ENCODE results near the gene EHF.

Gene EHF

DNA sequence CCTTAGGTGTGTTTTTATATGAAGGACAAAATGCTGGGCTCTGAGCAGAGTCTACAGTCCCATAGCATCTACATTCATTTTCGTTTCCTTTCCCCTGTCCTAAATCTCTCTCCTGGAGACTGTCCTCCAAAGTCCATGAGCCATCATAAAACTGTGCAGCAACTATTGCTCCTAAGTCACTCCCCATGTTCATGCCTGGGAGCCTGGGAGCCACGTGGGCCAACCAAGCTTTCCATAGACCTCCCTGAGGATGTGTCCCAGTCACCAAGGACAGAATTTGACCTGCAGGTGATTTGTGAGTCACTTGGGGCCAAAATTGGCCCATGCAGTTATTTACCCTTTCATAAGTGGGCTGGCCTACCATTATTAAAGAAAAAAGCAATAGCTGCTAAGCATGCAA is 28.7 kb downstream of the EHF start:
- no peak overlapping the region for H3K4me3 ChIP-seq (ENCODE audit: low read depth, low read length)
- TF ChIP-seq, protein P1, sequence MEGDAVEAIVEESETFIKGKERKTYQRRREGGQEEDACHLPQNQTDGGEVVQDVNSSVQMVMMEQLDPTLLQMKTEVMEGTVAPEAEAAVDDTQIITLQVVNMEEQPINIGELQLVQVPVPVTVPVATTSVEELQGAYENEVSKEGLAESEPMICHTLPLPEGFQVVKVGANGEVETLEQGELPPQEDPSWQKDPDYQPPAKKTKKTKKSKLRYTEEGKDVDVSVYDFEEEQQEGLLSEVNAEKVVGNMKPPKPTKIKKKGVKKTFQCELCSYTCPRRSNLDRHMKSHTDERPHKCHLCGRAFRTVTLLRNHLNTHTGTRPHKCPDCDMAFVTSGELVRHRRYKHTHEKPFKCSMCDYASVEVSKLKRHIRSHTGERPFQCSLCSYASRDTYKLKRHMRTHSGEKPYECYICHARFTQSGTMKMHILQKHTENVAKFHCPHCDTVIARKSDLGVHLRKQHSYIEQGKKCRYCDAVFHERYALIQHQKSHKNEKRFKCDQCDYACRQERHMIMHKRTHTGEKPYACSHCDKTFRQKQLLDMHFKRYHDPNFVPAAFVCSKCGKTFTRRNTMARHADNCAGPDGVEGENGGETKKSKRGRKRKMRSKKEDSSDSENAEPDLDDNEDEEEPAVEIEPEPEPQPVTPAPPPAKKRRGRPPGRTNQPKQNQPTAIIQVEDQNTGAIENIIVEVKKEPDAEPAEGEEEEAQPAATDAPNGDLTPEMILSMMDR (IDR thresholded peaks at IDR 0.05; ENCODE audit: borderline replicate concordance, insufficient read depth, low read depth, low read length), result no peak

DNA sequence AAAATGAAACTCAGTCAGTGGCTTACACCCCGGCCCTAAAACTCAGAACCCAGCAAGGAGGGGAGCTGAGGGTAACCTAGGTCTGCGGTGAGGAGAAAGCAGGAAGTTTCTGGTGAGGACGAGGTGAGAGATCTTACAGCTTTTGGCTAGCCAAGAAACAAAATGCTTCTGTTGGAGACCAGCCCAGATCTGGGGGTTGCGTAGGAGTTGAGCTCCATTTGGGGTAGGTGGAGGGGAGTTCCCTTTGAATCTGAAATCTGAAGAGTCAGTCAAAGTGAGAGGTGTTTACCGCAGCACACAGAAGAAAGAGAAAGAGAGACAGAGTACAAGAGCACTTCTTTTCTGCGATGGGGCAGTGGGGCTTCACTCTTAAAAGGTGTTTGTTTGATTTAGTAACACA is 29.6 kb downstream of the EHF start:
- TF ChIP-seq, protein P1 (IDR thresholded peaks at IDR 0.05; ENCODE audit: borderline replicate concordance, insufficient read depth, low read depth, low read length), result no peak
- H3K4me3 ChIP-seq (ENCODE audit: low read depth, low read length), result no peak overlapping the region

DNA sequence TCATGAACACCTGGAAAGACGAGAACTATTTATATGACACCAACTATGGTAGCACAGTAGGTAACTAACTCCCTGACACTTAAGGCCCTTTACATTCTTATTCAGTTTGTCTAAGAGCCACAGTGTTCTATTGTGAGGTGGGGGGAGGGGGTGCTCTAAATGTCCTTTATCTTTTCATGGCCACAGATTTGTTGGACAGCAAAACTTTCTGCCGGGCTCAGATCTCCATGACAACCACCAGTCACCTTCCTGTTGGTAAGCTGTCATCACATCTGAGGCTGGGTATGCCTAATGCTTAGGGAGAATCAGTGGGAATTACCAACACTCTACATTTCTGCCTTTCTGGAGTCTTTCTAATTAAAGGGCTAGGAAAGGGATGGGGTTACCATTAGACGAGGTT is 30.7 kb downstream of the EHF start:
- H3K4me3 ChIP-seq (ENCODE audit: low read depth, low read length), result no peak overlapping the region
- TF ChIP-seq, protein P1 (IDR thresholded peaks at IDR 0.05; ENCODE audit: borderline replicate concordance, insufficient read depth, low read depth, low read length), result no peak

DNA sequence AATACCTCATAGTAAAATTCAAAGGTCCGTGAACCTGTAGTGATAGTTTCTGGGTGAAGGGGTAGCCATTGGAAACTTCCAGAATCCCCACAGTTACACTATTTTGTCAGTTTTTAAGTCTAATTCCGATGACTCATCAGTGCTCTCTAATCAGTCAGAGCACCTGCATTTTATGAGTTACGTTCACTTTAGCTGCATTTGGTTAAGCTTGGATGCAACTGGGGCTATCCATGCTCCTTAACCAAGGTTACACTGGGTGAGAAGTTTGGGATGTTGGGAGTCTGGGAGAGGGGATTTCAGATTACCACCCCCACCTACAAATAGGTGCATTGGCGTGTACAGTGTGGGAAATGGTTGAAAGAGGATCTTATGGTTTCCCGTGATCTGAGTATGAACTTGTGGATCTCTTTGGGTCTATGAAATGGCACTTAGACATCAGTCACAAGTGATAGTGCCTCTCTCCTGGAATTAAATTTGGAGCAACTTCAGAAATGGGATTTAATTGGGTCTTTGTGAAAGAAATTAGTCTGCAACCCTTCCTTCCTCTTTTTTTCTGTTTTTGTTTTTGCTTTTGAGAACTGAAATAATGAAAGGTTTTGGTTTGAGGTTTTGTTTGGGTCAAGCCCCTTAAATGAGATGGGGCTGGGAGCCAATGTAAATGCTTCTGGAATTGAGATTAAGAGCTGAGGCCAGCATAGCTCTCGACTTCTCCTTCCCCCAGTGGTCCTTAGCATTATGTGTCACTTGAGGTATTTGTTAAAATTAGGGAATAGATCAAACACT is 31.5 kb downstream of the EHF start:
- TF ChIP-seq, protein P1 (IDR thresholded peaks at IDR 0.05; ENCODE audit: borderline replicate concordance, insufficient read depth, low read depth, low read length), result no peak
- no peak overlapping the region for H3K4me3 ChIP-seq (ENCODE audit: low read depth, low read length)

DNA sequence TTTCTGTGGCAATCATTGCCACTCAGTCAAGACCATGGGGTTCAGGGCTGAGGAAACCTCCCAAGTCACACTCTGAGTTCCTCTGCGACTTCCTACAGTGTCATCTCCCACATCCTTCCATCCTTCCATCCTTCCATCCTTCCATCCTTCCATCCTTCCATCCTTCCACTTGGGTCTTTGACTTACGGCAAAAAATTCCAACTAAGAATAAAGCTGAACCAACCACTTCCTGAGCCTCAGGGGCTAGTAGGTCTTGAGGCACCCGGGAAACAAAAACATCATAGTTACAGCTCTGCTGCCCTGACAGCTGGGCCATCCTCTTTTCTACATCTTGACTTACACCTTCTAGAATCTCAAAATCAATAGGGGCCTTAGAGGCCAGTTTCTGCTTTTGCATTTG is 32.1 kb downstream of the EHF start:
- H3K4me3 ChIP-seq (ENCODE audit: low read depth, low read length), result no peak overlapping the region
- TF ChIP-seq, protein P1 (IDR thresholded peaks at IDR 0.05; ENCODE audit: borderline replicate concordance, insufficient read depth, low read depth, low read length), result no peak

DNA sequence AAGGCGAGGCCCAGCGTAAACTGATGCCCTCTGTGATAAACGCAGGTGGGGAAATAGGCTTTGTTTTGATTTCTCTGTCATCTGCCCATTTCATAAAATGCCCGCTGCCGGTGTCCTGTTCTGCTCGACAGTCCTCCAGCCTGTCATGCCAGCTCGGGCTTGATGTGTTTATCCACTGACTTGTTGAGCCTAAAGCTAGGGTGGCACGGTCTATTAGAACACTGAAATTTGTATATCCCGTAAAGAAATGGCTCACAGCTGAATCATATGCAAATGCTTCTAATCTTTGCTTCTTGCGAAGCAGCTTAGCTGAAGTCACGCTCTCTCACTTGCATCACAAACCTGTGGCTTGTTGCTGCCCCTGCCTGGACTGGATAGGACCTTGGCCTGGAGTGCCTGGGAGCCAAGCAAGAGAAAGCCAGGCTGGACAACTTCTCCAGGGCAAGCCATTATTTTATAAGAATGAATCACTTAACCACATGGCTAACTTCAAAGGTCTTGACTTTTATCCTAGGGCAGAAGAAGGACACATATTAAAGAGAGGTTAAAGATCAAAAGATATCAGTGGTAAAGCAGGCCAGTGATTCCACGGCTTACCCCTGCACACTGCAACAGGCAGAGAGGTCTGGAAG is 33.1 kb downstream of the EHF start:
- TF ChIP-seq, protein P1 (IDR thresholded peaks at IDR 0.05; ENCODE audit: borderline replicate concordance, insufficient read depth, low read depth, low read length), result no peak
- H3K4me3 ChIP-seq (ENCODE audit: low read depth, low read length), result no peak overlapping the region

All from GM12875 (cell line).